SK-N-SH (cell line): ENCODE data around the gene RSPH10B. TPM values are rescaled to one million over a fixed set of nuclear protein-coding genes. Genes with fewer than 3 reads are reported as not detected.
"Not testable (repeated sequence)": the region's sequence is repeated elsewhere in the genome, so short reads cannot be mapped to it uniquely, and the experiment has no call there.

Source experiments
- CTCF ChIA-PET: fragments of 300-600, 350-600 bp; formaldehyde crosslinking; extraction: SDS; loops from one replicate; lab custom pipeline; 2021; lab: Yijun Ruan, JAX
- POLR2A ChIA-PET: fragments of 350-600 bp; sonication (Branson Sonifier 250); formaldehyde crosslinking; extraction: SDS; loops from one replicate; lab custom pipeline; 2020; ENCODE audit warnings: antibody characterized with exemption, inconsistent platforms; lab: Yijun Ruan, JAX
- DNase-seq: peaks from one replicate; pipeline ENCODE4 v3.0.0; 2012
- H2AFZ ChIP-seq: fragments of 200-600 bp; sonication (generic); 2 replicates; pipeline ENCODE4 v1.8.1; 2016; ENCODE audit warnings: antibody characterized with exemption, mild to moderate bottlenecking, low read depth
- H3F3A ChIP-seq: fragments of 200-600 bp; sonication (generic); replicated peaks from 2 replicates; pipeline ENCODE3; 2016; ENCODE audit warnings: antibody characterized with exemption, mild to moderate bottlenecking; ENCODE audit not compliant: insufficient read depth
- H3K27ac ChIP-seq, 2 experiments: fragments of 200-500 bp in 1 of 2; fragments of 200-600 bp in 1 of 2; sonication (Bioruptor generic) in 1 of 2; sonication (generic), shearing (Covaris generic) in 1 of 2; 2 replicates each; pipeline versions ENCODE4 v1.5.1 to v1.6.1; 2014 to 2016; ENCODE audit warnings: low read depth in 2 of 2, inconsistent platforms in 1 of 2, low read length in 1 of 2, mild to moderate bottlenecking in 1 of 2, mixed read lengths in 1 of 2
- H3K27me3 ChIP-seq: fragments of 200-600 bp; sonication (generic), shearing (Covaris generic); 2 replicates; pipeline ENCODE4 v1.6.1; 2016; ENCODE audit warnings: mixed run types; ENCODE audit not compliant: insufficient read depth
- H3K36me3 ChIP-seq, 2 experiments: fragments of 200-500 bp in 1 of 2; fragments of 200-600 bp in 1 of 2; sonication (Bioruptor generic) in 1 of 2; sonication (generic) in 1 of 2; replicated peaks in 1 of 2; 2 replicates each; pipeline versions ENCODE3 to v1.5.1; 2014 to 2016; ENCODE audit warnings: low read length in 1 of 2, mild to moderate bottlenecking in 1 of 2; ENCODE audit not compliant: insufficient read depth in 2 of 2, control insufficient read depth in 1 of 2
- H3K4me1 ChIP-seq, 2 experiments: fragments of 200-500 bp in 1 of 2; fragments of 200-600 bp in 1 of 2; sonication (Bioruptor generic) in 1 of 2; sonication (generic), shearing (Covaris generic) in 1 of 2; 2 replicates each; pipeline versions ENCODE4 v1.5.1 to v1.6.1; 2014 to 2016; ENCODE audit warnings: low read depth in 1 of 2, low read length in 1 of 2, mixed run types in 1 of 2; ENCODE audit not compliant: insufficient read depth in 2 of 2, control insufficient read depth in 1 of 2
- H3K4me2 ChIP-seq: fragments of 200-600 bp; sonication (generic), shearing (Covaris generic); 2 replicates; pipeline ENCODE4 v1.6.1; 2017; ENCODE audit warnings: mixed run types
- H3K4me3 ChIP-seq, 2 experiments: fragments of 200-500 bp in 1 of 2; fragments of 200-600 bp in 1 of 2; sonication (Bioruptor generic) in 1 of 2; sonication (generic), shearing (Covaris generic) in 1 of 2; 2 replicates each; pipeline versions ENCODE4 v1.5.1 to v1.8.1; 2014 to 2016; ENCODE audit warnings: low read depth in 2 of 2, inconsistent platforms in 1 of 2, low read length in 1 of 2, mild to moderate bottlenecking in 1 of 2, mixed read lengths in 1 of 2, moderate library complexity in 1 of 2
- H3K79me2 ChIP-seq: fragments of 200-600 bp; sonication (generic); 2 replicates; pipeline ENCODE4 v1.8.1; 2017; ENCODE audit warnings: mild to moderate bottlenecking; ENCODE audit not compliant: insufficient read depth
- H3K9ac ChIP-seq: fragments of 200-600 bp; sonication (generic); 2 replicates; pipeline ENCODE4 v1.6.1; 2017; ENCODE audit warnings: mixed run types
- H3K9me2 ChIP-seq: fragments of 200-600 bp; sonication (generic); 2 replicates; pipeline ENCODE4 v1.6.1; 2017; ENCODE audit warnings: mixed run types
- H3K9me3 ChIP-seq: fragments of 200-600 bp; sonication (generic); 2 replicates; pipeline ENCODE4 v1.6.1; 2017; ENCODE audit warnings: mixed run types, mild to moderate bottlenecking, moderate library complexity
- H4K20me1 ChIP-seq: fragments of 200-600 bp; sonication (generic); 2 replicates; pipeline ENCODE4 v1.6.1; 2017; ENCODE audit warnings: mild to moderate bottlenecking, mixed run types; ENCODE audit not compliant: insufficient read depth
- ELF1 ChIP-seq: IDR thresholded peaks from 2 replicates; pipeline ENCODE4 v1.4.0; 2012
- EP300 ChIP-seq, 2 experiments: IDR thresholded peaks; 2 replicates each; pipeline versions ENCODE4 v1.4.0 to v1.6.1; 2012; ENCODE audit warnings: borderline replicate concordance in 1 of 2, low read depth in 1 of 2, low read length in 1 of 2
- FOSL2 ChIP-seq: IDR thresholded peaks from 2 replicates; pipeline ENCODE4 v1.4.0; 2012; ENCODE audit warnings: low read depth, mild to moderate bottlenecking, moderate library complexity, borderline replicate concordance
- GABPA ChIP-seq: IDR thresholded peaks from 2 replicates; pipeline ENCODE4 v1.4.0; 2012; ENCODE audit warnings: low read depth, mild to moderate bottlenecking
- JUND ChIP-seq: IDR thresholded peaks from 2 replicates; pipeline ENCODE4 v1.4.0; 2012
- MEF2A ChIP-seq: IDR thresholded peaks from 2 replicates; pipeline ENCODE4 v1.4.0; 2012; ENCODE audit warnings: low read depth, borderline replicate concordance
- RFX5 ChIP-seq: IDR thresholded peaks from 2 replicates; pipeline ENCODE4 v1.6.1; 2012; ENCODE audit warnings: mild to moderate bottlenecking, improper control_type of control experiment, low read length
- TAF1 ChIP-seq: IDR thresholded peaks from 2 replicates; pipeline ENCODE4 v1.6.1; 2012; ENCODE audit warnings: low read depth, mild to moderate bottlenecking, low read length, moderate library complexity, borderline replicate concordance
- YY1 ChIP-seq: IDR thresholded peaks from 2 replicates; pipeline ENCODE4 v1.4.0; 2012; ENCODE audit warnings: low read depth, mild to moderate bottlenecking
- WGBS: methylation state at CpG from one replicate; pipeline ENCODE4 v1.1.6; 2017; ENCODE audit warnings: low lambda C conversion rate; 5-methylcytosine and 5-hydroxymethylcytosine counted together
- polyA plus RNA-seq, 3 experiments: library from polyadenylated mRNA; depleted of rRNA; stranded (reverse); fragments of >200 nt; gene quantifications; 2 replicates each; pipeline ENCODE4 v1.2.3, GENCODE V29; 2012
- TF ChIP-seq, protein P1 (sequence below): IDR thresholded peaks from 2 replicates; pipeline ENCODE4 v1.6.1; 2012; ENCODE audit warnings: mild to moderate bottlenecking, low read depth, low read length, moderate library complexity
- TF ChIP-seq, protein P2 (sequence below): fragments of 150-350 bp; IDR thresholded peaks from 2 replicates; pipeline ENCODE4 v1.6.1; 2016; ENCODE audit warnings: mild to moderate bottlenecking, low read depth, low read length
- TF ChIP-seq, protein P3 (sequence below): fragments of 200-600 bp; sonication (generic); IDR thresholded peaks from 2 replicates; pipeline ENCODE4 v1.6.1; 2017; ENCODE audit warnings: antibody characterized with exemption, mild to moderate bottlenecking, moderate library complexity
- TF ChIP-seq, protein P4 (sequence below): IDR thresholded peaks from 2 replicates; pipeline ENCODE4 v1.4.0; 2012; ENCODE audit warnings: low read depth, borderline replicate concordance
- TF ChIP-seq, protein P5 (sequence below): IDR thresholded peaks from 2 replicates; pipeline ENCODE4 v1.4.0; 2012; ENCODE audit warnings: low read depth
- TF ChIP-seq, protein P6 (sequence below): IDR thresholded peaks from 2 replicates; pipeline ENCODE4; 2012

RSPH10B gene
- polyA plus RNA-seq, 1 of the 3 experiments (the other 2 are of a cell fraction) = not detected

DNA sequence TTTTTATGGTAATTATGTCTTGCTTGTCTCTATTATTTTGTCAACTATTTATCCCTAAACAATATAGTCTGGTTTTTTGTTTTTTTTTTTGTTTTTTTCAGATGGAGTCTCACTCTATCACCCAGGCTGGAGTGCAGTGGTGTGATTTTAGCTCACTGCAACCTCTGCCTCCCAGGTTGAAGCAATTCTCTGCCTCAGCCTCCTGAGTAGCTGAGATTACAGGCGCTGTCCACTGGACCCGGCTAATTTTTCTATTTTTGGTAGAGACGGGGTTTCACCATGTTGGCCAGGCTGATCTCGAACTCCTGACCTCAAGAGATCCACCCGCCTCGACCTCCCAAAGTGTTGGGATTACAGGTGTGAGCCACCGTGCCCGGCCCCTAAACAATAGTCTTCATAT lies 39.9 kb upstream of the RSPH10B start:
- H3K4me2 ChIP-seq = peak overlapping the region; percentile 73
- H4K20me1 ChIP-seq, H2AFZ ChIP-seq, H3K27me3 ChIP-seq, H3K27ac ChIP-seq, H3F3A ChIP-seq, H3K9me3 ChIP-seq, H3K9me2 ChIP-seq, DNase-seq: not testable (repeated sequence)
- POLR2A ChIA-PET = interaction anchor here (0.7 kb wide), 1 partner anchor 328 kb away, joined by 4 read pairs; no protein-coding TSS in a partner anchor
- CTCF ChIA-PET = interaction anchor here (4.3 kb wide), 1 partner anchor 14 kb away, joined by 33 read pairs; no protein-coding TSS in a partner anchor
- H3K4me1 ChIP-seq = peaks cover 3 to 12% of the 10 kb centered on the region in 2 experiments; a peak in 1 of 4 replicates
- H3K79me2 ChIP-seq = peaks cover 91% of the 10 kb centered on the region
- 94% methylated on average over 8 of the region's 8 CpGs for WGBS
- H3K9ac ChIP-seq = peak overlapping the region; percentile 95
- H3K4me3 ChIP-seq = peak overlapping the region; percentile 57 to 68
- H3K36me3 ChIP-seq = peaks cover 7 to 41% of the 10 kb centered on the region in 2 experiments

DNA sequence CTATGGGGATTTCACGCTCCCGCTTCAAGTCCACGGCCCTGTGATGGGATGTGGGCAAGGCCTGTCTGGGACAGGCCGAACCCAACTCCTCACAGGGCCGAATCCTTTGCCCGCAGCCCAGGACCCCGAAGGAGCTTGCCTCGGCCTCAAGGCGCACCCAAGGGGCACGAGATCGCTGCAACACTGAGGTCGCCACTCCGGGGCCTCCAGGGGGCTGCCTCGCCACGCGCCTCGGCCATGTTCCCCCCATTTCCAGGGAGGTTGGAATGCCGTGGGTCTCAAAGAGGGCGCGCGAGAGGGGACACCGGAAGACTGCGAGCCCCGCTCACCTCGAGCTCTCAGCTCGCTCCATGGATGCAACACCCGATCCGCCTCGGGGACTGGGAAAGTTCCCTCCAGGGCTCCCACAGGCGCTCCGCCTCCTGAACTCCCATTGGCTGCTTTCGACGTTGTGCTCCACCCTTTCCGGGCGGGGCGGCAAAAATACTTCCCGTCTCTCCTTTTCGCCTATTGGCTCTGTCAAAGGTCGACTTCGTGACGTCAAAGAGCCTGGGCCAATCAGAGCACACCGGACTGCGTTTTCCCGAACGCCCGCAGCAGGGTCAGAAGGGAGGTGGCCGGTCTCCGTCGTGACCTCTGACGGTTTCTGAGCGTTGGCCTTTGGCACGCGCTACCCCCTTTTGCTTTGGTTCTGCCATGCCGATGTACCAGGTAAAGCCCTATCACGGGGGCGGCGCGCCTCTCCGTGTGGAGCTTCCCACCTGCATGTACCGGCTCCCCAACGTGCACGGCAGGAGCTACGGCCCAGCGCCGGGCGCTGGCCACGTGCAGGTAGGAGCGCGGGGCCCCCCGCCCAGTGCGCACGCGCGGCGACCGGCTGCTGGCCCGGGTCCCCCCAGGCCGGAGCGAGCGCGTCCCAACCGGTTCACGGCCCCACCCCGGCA lies 38.5 kb upstream of the RSPH10B start, which contains the start of the genes AIMP2 and PMS2:
Gene AIMP2 (plus strand): TSS at position 605 of the 944 bp plus-strand sequence. CDS start 92 bp downstream, at position 697.
Gene PMS2 (minus strand): TSS at position 382 of the 944 bp plus-strand sequence. CDS start 30 bp downstream, at position 352.
- H3F3A ChIP-seq = no peaks in the 10 kb centered on the region
- DNase-seq = peak; percentile 99
- no peaks in the 10 kb centered on the region for H3K9me2 ChIP-seq
- peak within 1 kb of the TSS; percentile 68 to 96 for H3K4me3 ChIP-seq
- peak within 1 kb of the TSS; percentile 95 for H3K4me2 ChIP-seq
- H3K9me3 ChIP-seq = no peaks in the 10 kb centered on the region
- H2AFZ ChIP-seq = peak within 1 kb of the TSS; percentile 78
- peak within 1 kb of the TSS; percentile 95 for H3K9ac ChIP-seq
- no peaks in the 10 kb centered on the region for H4K20me1 ChIP-seq
- peaks cover 3 to 8% of the 10 kb centered on the region in 2 experiments; a peak in 1 of 4 replicates for H3K4me1 ChIP-seq
- ChIA-PET POLR2A (interaction anchor here (0.6 to 2.1 kb wide), 8 partner anchors 11 to 348 kb away, joined by 3 to 8 read pairs (median 3); partner anchors contain the start of gene ANKRD61), CTCF (interaction anchor here (0.6 to 4.3 kb wide), 7 partner anchors 9 to 151 kb away, joined by 3 to 33 read pairs (median 4); no protein-coding TSS in a partner anchor)
- H3K36me3 ChIP-seq = peaks cover 7 to 39% of the 10 kb centered on the region in 2 experiments
- peaks cover 82% of the 10 kb centered on the region for H3K79me2 ChIP-seq
- under 1% methylated on average over 76 of the region's 84 CpGs for WGBS
- peak within 1 kb of the TSS; percentile 76 to 83 for H3K27ac ChIP-seq
- no peaks in the 10 kb centered on the region for H3K27me3 ChIP-seq
- TF ChIP-seq, protein P1, sequence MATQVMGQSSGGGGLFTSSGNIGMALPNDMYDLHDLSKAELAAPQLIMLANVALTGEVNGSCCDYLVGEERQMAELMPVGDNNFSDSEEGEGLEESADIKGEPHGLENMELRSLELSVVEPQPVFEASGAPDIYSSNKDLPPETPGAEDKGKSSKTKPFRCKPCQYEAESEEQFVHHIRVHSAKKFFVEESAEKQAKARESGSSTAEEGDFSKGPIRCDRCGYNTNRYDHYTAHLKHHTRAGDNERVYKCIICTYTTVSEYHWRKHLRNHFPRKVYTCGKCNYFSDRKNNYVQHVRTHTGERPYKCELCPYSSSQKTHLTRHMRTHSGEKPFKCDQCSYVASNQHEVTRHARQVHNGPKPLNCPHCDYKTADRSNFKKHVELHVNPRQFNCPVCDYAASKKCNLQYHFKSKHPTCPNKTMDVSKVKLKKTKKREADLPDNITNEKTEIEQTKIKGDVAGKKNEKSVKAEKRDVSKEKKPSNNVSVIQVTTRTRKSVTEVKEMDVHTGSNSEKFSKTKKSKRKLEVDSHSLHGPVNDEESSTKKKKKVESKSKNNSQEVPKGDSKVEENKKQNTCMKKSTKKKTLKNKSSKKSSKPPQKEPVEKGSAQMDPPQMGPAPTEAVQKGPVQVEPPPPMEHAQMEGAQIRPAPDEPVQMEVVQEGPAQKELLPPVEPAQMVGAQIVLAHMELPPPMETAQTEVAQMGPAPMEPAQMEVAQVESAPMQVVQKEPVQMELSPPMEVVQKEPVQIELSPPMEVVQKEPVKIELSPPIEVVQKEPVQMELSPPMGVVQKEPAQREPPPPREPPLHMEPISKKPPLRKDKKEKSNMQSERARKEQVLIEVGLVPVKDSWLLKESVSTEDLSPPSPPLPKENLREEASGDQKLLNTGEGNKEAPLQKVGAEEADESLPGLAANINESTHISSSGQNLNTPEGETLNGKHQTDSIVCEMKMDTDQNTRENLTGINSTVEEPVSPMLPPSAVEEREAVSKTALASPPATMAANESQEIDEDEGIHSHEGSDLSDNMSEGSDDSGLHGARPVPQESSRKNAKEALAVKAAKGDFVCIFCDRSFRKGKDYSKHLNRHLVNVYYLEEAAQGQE = peak; percentile 18; the same call in 1 of the 2 replicates
- TF ChIP-seq JUND = no peak
- TF ChIP-seq, protein P2, sequence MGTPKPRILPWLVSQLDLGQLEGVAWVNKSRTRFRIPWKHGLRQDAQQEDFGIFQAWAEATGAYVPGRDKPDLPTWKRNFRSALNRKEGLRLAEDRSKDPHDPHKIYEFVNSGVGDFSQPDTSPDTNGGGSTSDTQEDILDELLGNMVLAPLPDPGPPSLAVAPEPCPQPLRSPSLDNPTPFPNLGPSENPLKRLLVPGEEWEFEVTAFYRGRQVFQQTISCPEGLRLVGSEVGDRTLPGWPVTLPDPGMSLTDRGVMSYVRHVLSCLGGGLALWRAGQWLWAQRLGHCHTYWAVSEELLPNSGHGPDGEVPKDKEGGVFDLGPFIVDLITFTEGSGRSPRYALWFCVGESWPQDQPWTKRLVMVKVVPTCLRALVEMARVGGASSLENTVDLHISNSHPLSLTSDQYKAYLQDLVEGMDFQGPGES = peak; percentile 75
- peak; percentile 80 for TF ChIP-seq TAF1
- TF ChIP-seq RFX5 = peak; percentile 94
- TF ChIP-seq, protein P3, sequence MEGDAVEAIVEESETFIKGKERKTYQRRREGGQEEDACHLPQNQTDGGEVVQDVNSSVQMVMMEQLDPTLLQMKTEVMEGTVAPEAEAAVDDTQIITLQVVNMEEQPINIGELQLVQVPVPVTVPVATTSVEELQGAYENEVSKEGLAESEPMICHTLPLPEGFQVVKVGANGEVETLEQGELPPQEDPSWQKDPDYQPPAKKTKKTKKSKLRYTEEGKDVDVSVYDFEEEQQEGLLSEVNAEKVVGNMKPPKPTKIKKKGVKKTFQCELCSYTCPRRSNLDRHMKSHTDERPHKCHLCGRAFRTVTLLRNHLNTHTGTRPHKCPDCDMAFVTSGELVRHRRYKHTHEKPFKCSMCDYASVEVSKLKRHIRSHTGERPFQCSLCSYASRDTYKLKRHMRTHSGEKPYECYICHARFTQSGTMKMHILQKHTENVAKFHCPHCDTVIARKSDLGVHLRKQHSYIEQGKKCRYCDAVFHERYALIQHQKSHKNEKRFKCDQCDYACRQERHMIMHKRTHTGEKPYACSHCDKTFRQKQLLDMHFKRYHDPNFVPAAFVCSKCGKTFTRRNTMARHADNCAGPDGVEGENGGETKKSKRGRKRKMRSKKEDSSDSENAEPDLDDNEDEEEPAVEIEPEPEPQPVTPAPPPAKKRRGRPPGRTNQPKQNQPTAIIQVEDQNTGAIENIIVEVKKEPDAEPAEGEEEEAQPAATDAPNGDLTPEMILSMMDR = peak; percentile 28
- no peak for TF ChIP-seq FOSL2
- TF ChIP-seq, protein P4, sequence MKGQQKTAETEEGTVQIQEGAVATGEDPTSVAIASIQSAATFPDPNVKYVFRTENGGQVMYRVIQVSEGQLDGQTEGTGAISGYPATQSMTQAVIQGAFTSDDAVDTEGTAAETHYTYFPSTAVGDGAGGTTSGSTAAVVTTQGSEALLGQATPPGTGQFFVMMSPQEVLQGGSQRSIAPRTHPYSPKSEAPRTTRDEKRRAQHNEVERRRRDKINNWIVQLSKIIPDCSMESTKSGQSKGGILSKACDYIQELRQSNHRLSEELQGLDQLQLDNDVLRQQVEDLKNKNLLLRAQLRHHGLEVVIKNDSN = peak; percentile 73
- TF ChIP-seq, protein P5, sequence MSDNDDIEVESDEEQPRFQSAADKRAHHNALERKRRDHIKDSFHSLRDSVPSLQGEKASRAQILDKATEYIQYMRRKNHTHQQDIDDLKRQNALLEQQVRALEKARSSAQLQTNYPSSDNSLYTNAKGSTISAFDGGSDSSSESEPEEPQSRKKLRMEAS = peak; percentile 99
- TF ChIP-seq EP300 (IDR thresholded peaks at IDR 0.05; ENCODE audit: borderline replicate concordance in 1 of 2, low read depth in 1 of 2, low read length in 1 of 2) = no peak
- TF ChIP-seq YY1 = peak; percentile 76
- peak; percentile 93 for TF ChIP-seq ELF1
- peak; percentile 88 for TF ChIP-seq GABPA
- no peak for TF ChIP-seq MEF2A
- TF ChIP-seq, protein P6, sequence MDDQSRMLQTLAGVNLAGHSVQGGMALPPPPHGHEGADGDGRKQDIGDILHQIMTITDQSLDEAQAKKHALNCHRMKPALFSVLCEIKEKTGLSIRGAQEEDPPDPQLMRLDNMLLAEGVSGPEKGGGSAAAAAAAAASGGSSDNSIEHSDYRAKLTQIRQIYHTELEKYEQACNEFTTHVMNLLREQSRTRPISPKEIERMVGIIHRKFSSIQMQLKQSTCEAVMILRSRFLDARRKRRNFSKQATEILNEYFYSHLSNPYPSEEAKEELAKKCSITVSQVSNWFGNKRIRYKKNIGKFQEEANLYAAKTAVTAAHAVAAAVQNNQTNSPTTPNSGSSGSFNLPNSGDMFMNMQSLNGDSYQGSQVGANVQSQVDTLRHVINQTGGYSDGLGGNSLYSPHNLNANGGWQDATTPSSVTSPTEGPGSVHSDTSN = peak; percentile 77
